ENCODE measurements around the gene ARRDC1. TPM values are rescaled to one million over a fixed set of nuclear protein-coding genes. Genes with fewer than 3 reads are reported as not detected.

ARRDC1 gene
- total RNA-seq, 1 donor from 2014 or later = 56.8 TPM

DNA sequence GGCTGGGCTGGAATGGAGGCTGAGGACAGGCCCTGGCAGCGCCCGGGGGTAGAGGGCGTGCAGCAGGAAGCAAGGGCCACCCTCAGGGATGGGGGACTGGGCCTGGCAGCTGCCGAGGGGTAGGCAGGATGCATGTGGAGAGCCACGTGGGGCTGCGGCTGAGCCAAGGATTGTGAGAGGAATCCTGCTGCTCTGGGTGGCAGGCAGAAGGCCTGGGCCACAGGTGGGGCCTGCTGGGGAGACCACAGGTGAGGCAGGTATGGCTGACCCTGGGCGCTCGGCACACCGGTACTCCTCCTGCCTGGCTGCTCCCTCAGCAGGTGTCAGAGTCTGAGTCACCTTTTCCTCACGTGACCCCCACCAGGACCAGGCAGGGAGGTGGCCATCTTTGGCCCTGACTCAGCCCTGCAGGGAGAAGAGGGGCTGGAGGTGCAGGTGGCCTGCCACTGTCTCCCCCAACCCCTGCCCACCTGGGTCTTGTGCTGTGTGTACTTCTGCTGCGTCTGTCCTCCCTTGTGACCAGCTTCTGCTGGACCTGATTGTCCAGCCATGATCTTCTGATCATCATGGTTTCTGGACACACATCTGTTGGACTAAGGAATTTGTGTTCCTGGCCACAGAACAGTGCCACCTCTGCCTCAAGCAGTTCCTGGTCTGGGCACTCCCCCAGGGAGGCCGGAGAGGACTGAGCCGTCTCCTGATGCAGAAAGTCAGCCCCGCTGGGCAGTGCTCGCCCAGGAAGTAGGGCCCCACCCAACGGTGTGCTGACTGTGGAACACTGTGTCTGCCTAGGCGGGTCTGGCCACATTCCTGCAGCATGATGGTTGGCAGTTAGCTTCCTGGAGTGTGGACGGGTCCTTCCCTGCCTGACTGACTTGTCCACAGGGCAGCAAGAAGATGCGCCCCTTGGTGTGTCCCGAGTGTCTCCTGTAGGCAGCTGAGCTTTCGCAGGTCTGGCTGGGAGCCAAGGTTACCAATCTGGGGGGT is 6.4 kb downstream of the ARRDC1 start:
- DNase-seq (ENCODE audit: low spot score in 2 of 2) = peak in 1 of 2 donors; percentile 80
- Histone ChIP-seq H3K27me3 (no peaks in the 10 kb centered on the region), H3K4me1 (peaks cover 0 to 21% of the 10 kb centered on the region in 2 donors), H3K36me3 (peaks cover 19 to 26% of the 10 kb centered on the region in 2 donors), H3K9me3 (no peaks in the 10 kb centered on the region), H3K4me3 (no peak overlapping the region), H3K27ac (peak overlapping the region in 1 of 2 donors; percentile 61)
- no peak for TF ChIP-seq CTCF (IDR thresholded peaks at IDR 0.05)
- intact Hi-C loops (cut with DNase I) = no loop called here

- H3K9me3 ChIP-seq = no peaks in the 10 kb centered on the region
- no peak overlapping the region for H3K4me3 ChIP-seq
- intact Hi-C loops (cut with DNase I) = no loop called here
Measured at GRCh38 chr9:137612741-137613142, 7.3 kb downstream of the ARRDC1 start.

DNA sequence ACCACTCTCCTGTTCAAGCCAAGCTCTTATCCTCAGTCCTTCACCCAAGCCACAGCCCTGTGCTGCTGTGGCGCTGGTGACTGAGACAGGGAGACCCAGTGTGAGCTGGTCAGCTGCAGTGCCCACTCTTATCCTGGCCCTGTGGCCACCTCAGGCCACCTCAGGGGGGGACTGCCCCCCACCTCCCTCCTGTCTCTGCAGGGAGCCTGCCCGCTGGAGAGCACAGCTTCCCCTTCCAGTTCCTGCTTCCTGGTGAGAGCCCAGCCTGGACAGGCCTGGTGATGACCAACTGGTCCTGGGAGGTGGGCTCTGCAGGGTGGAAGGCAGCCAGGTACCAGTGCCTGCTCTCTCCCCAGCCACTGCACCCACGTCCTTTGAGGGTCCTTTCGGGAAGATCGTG is 7.8 kb downstream of the ARRDC1 start:
- Histone ChIP-seq H3K4me3 (no peak overlapping the region), H3K4me1 (peaks cover 0 to 25% of the 10 kb centered on the region in 2 donors), H3K27ac (no peak overlapping the region), H3K36me3 (peaks cover 19 to 26% of the 10 kb centered on the region in 2 donors), H3K9me3 (no peaks in the 10 kb centered on the region), H3K27me3 (no peaks in the 10 kb centered on the region)
- no peak for DNase-seq (ENCODE audit: low spot score in 2 of 2)
- no peak for TF ChIP-seq CTCF (IDR thresholded peaks at IDR 0.05)
- intact Hi-C loops (cut with DNase I) = no loop called here

More at GRCh38 chr9:137612741-137613142, 7.3 kb downstream of the ARRDC1 start:
- Histone ChIP-seq H3K4me1 (peaks cover 0 to 20% of the 10 kb centered on the region in 2 donors), H3K27ac (peak overlapping the region in 1 of 2 donors; percentile 61), H3K36me3 (peaks cover 19 to 26% of the 10 kb centered on the region in 2 donors), H3K27me3 (no peaks in the 10 kb centered on the region)
- no peak for DNase-seq (ENCODE audit: low spot score in 2 of 2)
- no peak for TF ChIP-seq CTCF (IDR thresholded peaks at IDR 0.05)

DNA sequence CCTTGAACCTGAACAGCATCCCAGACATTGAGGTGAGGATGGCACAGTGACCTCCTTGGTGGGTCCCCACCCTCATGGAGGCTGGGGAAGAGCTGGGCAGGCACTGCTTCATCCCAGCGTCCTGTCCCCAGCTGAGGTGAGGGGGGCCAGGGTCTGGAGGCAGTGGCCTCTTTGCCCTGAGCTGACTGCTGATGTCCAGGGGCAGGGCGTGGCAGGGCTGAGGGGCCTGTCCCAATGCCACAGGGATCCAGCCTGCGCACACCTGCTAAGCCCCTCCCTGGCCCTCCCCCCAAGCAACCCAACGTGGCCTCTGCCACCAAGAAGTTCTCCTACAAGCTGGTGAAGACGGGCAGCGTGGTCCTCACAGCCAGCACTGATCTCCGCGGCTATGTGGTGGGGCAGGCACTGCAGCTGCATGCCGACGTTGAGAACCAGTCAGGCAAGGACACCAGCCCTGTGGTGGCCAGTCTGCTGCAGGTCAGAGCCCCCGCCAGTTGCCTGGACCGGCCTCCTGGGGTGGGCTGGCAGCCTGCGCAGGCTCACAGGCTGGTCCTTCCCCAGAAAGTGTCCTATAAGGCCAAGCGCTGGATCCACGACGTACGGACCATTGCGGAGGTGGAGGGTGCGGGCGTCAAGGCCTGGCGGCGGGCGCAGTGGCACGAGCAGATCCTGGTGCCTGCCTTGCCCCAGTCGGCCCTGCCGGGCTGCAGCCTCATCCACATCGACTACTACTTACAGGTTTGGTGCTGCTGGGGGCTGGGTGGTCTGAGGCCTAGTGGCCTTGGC is 8.4 kb downstream of the ARRDC1 start:
- Histone ChIP-seq H3K9me3 (no peaks in the 10 kb centered on the region), H3K27ac (no peak overlapping the region), H3K27me3 (no peaks in the 10 kb centered on the region), H3K4me1 (peaks cover 0 to 25% of the 10 kb centered on the region in 2 donors), H3K4me3 (no peak overlapping the region), H3K36me3 (peaks cover 19 to 26% of the 10 kb centered on the region in 2 donors)
- intact Hi-C loops (cut with DNase I) = no loop called here
- DNase-seq (ENCODE audit: low spot score in 2 of 2) = no peak
- no peak for TF ChIP-seq CTCF (IDR thresholded peaks at IDR 0.05)

GRCh38 chr9:137614631-137615386 is 9.3 kb downstream of the ARRDC1 start:
- H3K27ac ChIP-seq = no peak overlapping the region
- no peak overlapping the region for H3K4me3 ChIP-seq
- no peaks in the 10 kb centered on the region for H3K27me3 ChIP-seq
- intact Hi-C loops (cut with DNase I) = no loop called here
- TF ChIP-seq CTCF (IDR thresholded peaks at IDR 0.05) = no peak
- peaks cover 19 to 26% of the 10 kb centered on the region in 2 donors for H3K36me3 ChIP-seq
- H3K4me1 ChIP-seq = peaks cover 0 to 27% of the 10 kb centered on the region in 2 donors
- DNase-seq (ENCODE audit: low spot score in 2 of 2) = no peak
- H3K9me3 ChIP-seq = no peaks in the 10 kb centered on the region
